Measurements from ENCODE around the gene KCNK4.

Gene KCNK4

GRCh38 chr11:64255135-64256128 lies 35.7 kb upstream of the KCNK4 start:
- no peaks in the 10 kb centered on the region for H3K27me3 ChIP-seq (ENCODE audit: insufficient read depth, poor library complexity, severe bottlenecking)
- no peak for DNase-seq (ENCODE audit: low read depth in 1 of 2, low spot score in 1 of 2)
- TF ChIP-seq POLR2AphosphoS5 (IDR thresholded peaks at IDR 0.05; ENCODE audit: low read depth) (no peak), REST (IDR thresholded peaks at IDR 0.05; ENCODE audit: insufficient replicate concordance, low read depth) (no peak), SPI1 (IDR thresholded peaks at IDR 0.05; ENCODE audit: borderline replicate concordance, low read depth) (no peak), CTCF (IDR thresholded peaks at IDR 0.05; ENCODE audit: insufficient read depth, low read length) (no peak)
- no peak overlapping the region for H3K4me3 ChIP-seq (replicated peaks; ENCODE audit: insufficient read depth, low read length)
- no peak overlapping the region for H3K27ac ChIP-seq (replicated peaks)

GRCh38 chr11:64256300-64256699 lies 34.8 kb upstream of the KCNK4 start:
- TF ChIP-seq POLR2AphosphoS5 (IDR thresholded peaks at IDR 0.05; ENCODE audit: low read depth) = no peak
- TF ChIP-seq CTCF (IDR thresholded peaks at IDR 0.05; ENCODE audit: insufficient read depth, low read length) = no peak
- no peak for TF ChIP-seq SPI1 (IDR thresholded peaks at IDR 0.05; ENCODE audit: borderline replicate concordance, low read depth)
- TF ChIP-seq GABPA (IDR thresholded peaks at IDR 0.05; ENCODE audit: low read depth) = no peak
- no peak for TF ChIP-seq REST (IDR thresholded peaks at IDR 0.05; ENCODE audit: insufficient replicate concordance, low read depth)
- Histone ChIP-seq H3K27ac (replicated peaks) (no peak overlapping the region), H3K27me3 (ENCODE audit: insufficient read depth, poor library complexity, severe bottlenecking) (no peaks in the 10 kb centered on the region), H3K4me3 (replicated peaks; ENCODE audit: insufficient read depth, low read length) (no peak overlapping the region)
- no peak for DNase-seq (ENCODE audit: low read depth in 1 of 2, low spot score in 1 of 2)

- no peaks in the 10 kb centered on the region for H3K27me3 ChIP-seq (ENCODE audit: insufficient read depth, poor library complexity, severe bottlenecking)
- H3K4me3 ChIP-seq (replicated peaks; ENCODE audit: insufficient read depth, low read length) = no peak overlapping the region
- H3K27ac ChIP-seq (replicated peaks) = no peak overlapping the region
- TF ChIP-seq GABPA (IDR thresholded peaks at IDR 0.05; ENCODE audit: low read depth) (no peak), SPI1 (IDR thresholded peaks at IDR 0.05; ENCODE audit: borderline replicate concordance, low read depth) (no peak), CTCF (IDR thresholded peaks at IDR 0.05; ENCODE audit: insufficient read depth, low read length) (no peak), REST (IDR thresholded peaks at IDR 0.05; ENCODE audit: insufficient replicate concordance, low read depth) (no peak), POLR2AphosphoS5 (IDR thresholded peaks at IDR 0.05; ENCODE audit: low read depth) (no peak)
- no peak for DNase-seq (ENCODE audit: low read depth in 1 of 2, low spot score in 1 of 2)
Observed at GRCh38 chr11:64258356-64258755, 32.7 kb upstream of the KCNK4 start.

Measured in HL-60 (cell line).